Neuron (in vitro differentiated cells): ENCODE data around the gene SST.
"Not testable (repeated sequence)": the region's sequence is repeated elsewhere in the genome, so short reads cannot be mapped to it uniquely, and the experiment has no call there.

Experiments used
- H2AFZ ChIP-seq: one replicate; pipeline ENCODE4 v1.6.1; 2013; ENCODE audit warnings: low read depth, mild to moderate bottlenecking, inconsistent platforms, low read length, moderate library complexity
- H3K27me3 ChIP-seq: one replicate; pipeline ENCODE4 v1.6.1; 2013; ENCODE audit warnings: low read length; ENCODE audit not compliant: insufficient read depth
- H3K36me3 ChIP-seq: one replicate; pipeline ENCODE4 v1.6.1; 2013; ENCODE audit warnings: low read length; ENCODE audit not compliant: insufficient read depth
- H3K4me1 ChIP-seq: one replicate; pipeline ENCODE4 v1.6.1; 2013; ENCODE audit warnings: low read length; ENCODE audit not compliant: insufficient read depth
- H3K4me3 ChIP-seq: 2 replicates; pipeline ENCODE4 v1.5.1; 2013; ENCODE audit warnings: mild to moderate bottlenecking, low read length, moderate library complexity
- H3K9me3 ChIP-seq: one replicate; pipeline ENCODE4 v1.6.1; 2013; ENCODE audit warnings: low read length

SST gene

DNA sequence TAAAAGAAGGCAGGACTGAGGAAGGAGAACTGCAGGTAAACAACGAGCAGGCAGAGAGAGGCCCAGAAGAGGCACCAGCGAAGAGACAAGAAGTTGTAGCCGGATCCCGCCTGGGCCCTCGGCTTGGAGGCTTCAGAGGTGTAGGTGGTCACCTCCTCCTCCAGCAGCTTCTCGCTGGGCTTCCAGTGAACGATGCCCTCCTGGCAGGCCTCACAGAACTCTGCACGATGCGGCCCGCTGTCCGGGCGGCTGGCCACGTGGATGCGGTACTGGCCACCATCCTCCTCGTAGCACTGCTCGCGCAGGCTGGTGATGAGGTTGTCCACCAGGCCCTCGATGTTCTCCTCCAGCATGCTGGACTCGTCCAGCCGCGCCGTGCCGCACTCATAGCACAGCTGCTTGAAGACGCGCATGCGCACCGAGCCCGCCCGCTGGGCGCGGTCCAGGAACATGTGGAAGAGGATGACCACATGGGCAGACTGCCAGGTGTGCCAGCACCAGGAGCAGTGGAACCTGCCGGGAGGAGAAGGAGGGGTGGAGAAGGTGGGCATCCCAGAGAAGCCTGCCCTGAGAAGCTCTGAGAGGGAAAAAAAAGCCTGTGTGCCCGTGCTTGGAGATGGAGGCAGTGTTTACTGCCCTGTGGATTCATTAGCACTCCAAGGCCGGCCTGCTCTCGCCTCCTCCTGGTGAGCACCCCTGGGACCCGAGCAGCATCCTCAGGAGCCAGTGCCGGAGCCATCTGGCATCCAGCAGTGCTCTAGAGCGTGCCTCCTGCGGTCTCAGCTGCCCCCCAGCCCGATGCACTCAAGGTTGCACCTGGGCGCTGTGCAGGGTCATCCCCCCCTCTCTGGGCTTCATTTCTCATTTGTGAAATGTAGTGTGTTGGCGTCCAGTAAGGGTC lies 28.6 kb upstream of the SST start:
- no peaks in the 10 kb centered on the region for H3K36me3 ChIP-seq
- H3K4me1 ChIP-seq: no peaks in the 10 kb centered on the region
- no peaks in the 10 kb centered on the region for H3K9me3 ChIP-seq
- no peak overlapping the region for H2AFZ ChIP-seq
- no peaks in the 10 kb centered on the region for H3K27me3 ChIP-seq
- no peak overlapping the region for H3K4me3 ChIP-seq

DNA sequence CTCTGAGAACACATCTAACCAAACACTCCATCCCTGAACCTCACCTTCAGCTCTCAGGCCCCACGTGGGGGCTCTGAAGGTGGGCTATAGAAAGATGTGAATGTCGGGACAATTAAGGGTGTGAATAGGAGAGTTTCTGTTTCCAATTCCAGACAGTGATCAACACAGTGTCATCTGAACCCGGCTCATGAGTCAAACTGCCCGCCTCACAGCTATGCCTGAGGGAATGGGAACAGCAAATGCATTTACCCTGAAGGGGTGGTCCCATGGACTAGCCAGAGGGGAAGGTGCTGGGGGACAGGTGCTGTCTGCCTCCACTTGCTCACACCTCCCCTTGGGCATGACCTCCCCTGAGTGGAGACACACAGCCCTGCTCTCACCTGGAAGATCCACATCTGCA lies 25.8 kb upstream of the SST start:
- Histone ChIP-seq H3K27me3 (no peaks in the 10 kb centered on the region), H3K36me3 (no peaks in the 10 kb centered on the region), H3K4me3 (no peak overlapping the region), H3K9me3 (no peaks in the 10 kb centered on the region), H3K4me1 (no peaks in the 10 kb centered on the region), H2AFZ (no peak overlapping the region)

DNA sequence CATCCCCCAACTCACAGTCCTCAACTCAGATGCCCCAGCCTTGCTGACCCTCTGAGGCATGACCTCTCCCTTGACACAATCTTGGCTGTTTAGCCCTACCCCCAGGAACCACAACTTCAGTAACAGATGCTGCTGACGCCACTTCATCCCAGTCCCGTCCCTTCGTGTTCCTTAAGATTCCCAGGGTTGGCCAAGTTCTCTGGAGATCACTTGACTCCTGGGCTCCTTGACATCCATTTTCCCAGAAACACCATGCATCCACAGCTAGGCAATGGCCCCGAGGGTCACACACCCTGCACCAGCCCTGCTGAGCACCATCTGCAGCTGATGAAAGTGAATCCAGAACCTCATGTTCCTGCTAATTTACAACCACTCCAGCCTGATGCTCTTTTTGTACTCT lies 25.3 kb upstream of the SST start:
- no peaks in the 10 kb centered on the region for H3K27me3 ChIP-seq
- H2AFZ ChIP-seq: no peak overlapping the region
- H3K4me3 ChIP-seq: no peak overlapping the region
- H3K4me1 ChIP-seq: no peaks in the 10 kb centered on the region
- H3K9me3 ChIP-seq: no peaks in the 10 kb centered on the region
- no peaks in the 10 kb centered on the region for H3K36me3 ChIP-seq

DNA sequence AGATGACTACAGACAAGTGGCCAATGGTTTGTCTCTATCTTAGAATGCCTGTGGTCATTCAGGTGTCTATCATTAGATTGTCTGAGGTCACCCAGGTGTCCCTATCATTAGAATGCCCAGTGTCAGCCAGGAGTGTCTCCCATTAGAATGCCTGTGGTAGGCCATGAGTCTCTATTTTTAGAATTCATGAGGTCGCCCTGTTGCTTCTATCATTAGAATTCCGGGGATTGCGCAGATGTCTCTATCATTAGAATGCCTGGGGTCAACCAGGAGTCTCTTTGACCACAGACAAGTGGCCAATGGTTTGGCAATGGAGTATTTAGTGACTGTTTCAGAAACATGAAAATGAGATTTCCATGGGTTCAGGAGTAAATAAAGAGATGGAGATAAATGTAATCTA lies 24.6 kb upstream of the SST start:
- H2AFZ ChIP-seq: no peak overlapping the region
- no peaks in the 10 kb centered on the region for H3K9me3 ChIP-seq
- H3K36me3 ChIP-seq: no peaks in the 10 kb centered on the region
- no peaks in the 10 kb centered on the region for H3K27me3 ChIP-seq
- H3K4me3 ChIP-seq: no peak overlapping the region
- H3K4me1 ChIP-seq: no peaks in the 10 kb centered on the region

DNA sequence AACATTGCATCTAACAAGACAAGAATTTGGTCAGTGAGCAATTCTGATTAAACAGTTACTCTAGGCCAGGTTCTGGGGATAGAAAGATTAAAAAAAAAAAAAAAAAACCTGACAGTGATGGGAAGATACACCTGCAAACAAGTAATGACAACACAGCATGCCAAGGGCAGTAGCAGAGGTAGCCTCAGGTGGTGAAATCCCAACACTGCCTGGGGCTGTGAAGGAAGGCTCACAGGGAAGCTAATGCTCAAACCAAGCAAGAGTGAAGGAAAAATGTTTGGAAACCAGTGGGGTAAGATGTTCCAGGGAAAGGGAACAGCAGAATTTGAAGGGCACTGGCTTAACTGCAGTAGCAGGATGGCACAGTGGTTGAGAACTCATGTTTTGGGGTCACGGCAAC lies 23.2 kb upstream of the SST start:
- no peak overlapping the region for H3K4me3 ChIP-seq
- no peaks in the 10 kb centered on the region for H3K4me1 ChIP-seq
- H3K27me3 ChIP-seq: no peaks in the 10 kb centered on the region
- H2AFZ ChIP-seq: no peak overlapping the region
- H3K36me3 ChIP-seq: no peaks in the 10 kb centered on the region
- no peaks in the 10 kb centered on the region for H3K9me3 ChIP-seq

- H3K9me3 ChIP-seq: no peaks in the 10 kb centered on the region
- no peaks in the 10 kb centered on the region for H3K4me1 ChIP-seq
- no peak overlapping the region for H3K4me3 ChIP-seq
- H3K27me3 ChIP-seq: no peaks in the 10 kb centered on the region
- no peaks in the 10 kb centered on the region for H3K36me3 ChIP-seq
- H2AFZ ChIP-seq: no peak overlapping the region
These were observed 19.8 kb upstream of the SST start for GRCh38 chr3:187689984-187690383.

DNA sequence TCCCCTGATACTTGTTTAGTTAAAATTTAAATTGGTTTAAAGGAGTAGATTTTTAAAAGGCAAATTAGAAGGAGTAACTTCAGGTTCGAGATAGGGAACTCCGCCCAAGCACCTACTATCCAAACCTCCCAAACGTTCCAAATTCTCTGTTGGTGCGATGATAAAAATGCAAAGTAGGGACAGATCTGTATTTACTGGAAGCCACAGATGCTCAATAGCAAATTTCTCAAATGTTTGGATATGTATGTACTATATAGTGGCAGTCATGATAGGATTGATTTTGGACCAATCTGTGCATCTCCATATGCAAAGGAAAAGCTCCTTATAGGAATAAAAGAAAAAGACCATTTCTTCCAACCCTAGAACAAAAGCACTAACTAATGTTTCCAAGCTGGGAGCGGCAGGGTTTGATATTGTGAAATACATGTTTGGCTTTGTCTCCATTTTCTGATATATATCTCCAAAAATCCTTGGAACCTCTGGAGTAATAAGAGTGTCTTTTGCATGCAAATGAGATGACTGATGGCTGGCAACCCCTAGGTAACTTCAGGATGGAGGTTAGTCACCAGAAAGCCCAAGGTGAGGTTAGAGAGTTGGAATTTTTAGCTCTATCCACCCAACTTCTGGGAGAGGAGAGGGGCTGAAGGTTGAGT lies 16.6 kb upstream of the SST start:
- no peaks in the 10 kb centered on the region for H3K9me3 ChIP-seq
- H3K36me3 ChIP-seq: no peaks in the 10 kb centered on the region
- H3K27me3 ChIP-seq: no peaks in the 10 kb centered on the region
- no peaks in the 10 kb centered on the region for H3K4me1 ChIP-seq
- no peak overlapping the region for H3K4me3 ChIP-seq
- no peak overlapping the region for H2AFZ ChIP-seq

GRCh38 chr3:187685948-187686347 lies 15.8 kb upstream of the SST start:
- H3K9me3 ChIP-seq: no peaks in the 10 kb centered on the region
- no peaks in the 10 kb centered on the region for H3K27me3 ChIP-seq
- no peak overlapping the region for H2AFZ ChIP-seq
- H3K4me1 ChIP-seq: no peaks in the 10 kb centered on the region
- H3K36me3 ChIP-seq: no peaks in the 10 kb centered on the region
- no peak overlapping the region for H3K4me3 ChIP-seq

- Histone ChIP-seq H2AFZ (no peak overlapping the region), H3K9me3 (no peaks in the 10 kb centered on the region), H3K4me1 (no peaks in the 10 kb centered on the region), H3K4me3 (no peak overlapping the region), H3K36me3 (no peaks in the 10 kb centered on the region), H3K27me3 (no peaks in the 10 kb centered on the region)
These were observed 14.7 kb upstream of the SST start for GRCh38 chr3:187684880-187685279.

- Histone ChIP-seq H3K4me1 (no peaks in the 10 kb centered on the region), H3K27me3 (no peaks in the 10 kb centered on the region), H2AFZ (no peak overlapping the region), H3K4me3 (no peak overlapping the region), H3K9me3 (no peaks in the 10 kb centered on the region), H3K36me3 (no peaks in the 10 kb centered on the region)
These were observed 14.2 kb upstream of the SST start for GRCh38 chr3:187684444-187684843.

- H3K4me1 ChIP-seq, H3K4me3 ChIP-seq, H2AFZ ChIP-seq, H3K27me3 ChIP-seq, H3K9me3 ChIP-seq, H3K36me3 ChIP-seq: not testable (repeated sequence)
These were observed 11.6 kb upstream of the SST start for GRCh38 chr3:187681756-187682155.

GRCh38 chr3:187679638-187680396 lies 9.6 kb upstream of the SST start:
- Histone ChIP-seq H3K9me3 (no peaks in the 10 kb centered on the region), H2AFZ (no peak overlapping the region), H3K36me3 (no peaks in the 10 kb centered on the region), H3K4me1 (no peaks in the 10 kb centered on the region), H3K27me3 (peaks cover 6% of the 10 kb centered on the region), H3K4me3 (no peak overlapping the region)

DNA sequence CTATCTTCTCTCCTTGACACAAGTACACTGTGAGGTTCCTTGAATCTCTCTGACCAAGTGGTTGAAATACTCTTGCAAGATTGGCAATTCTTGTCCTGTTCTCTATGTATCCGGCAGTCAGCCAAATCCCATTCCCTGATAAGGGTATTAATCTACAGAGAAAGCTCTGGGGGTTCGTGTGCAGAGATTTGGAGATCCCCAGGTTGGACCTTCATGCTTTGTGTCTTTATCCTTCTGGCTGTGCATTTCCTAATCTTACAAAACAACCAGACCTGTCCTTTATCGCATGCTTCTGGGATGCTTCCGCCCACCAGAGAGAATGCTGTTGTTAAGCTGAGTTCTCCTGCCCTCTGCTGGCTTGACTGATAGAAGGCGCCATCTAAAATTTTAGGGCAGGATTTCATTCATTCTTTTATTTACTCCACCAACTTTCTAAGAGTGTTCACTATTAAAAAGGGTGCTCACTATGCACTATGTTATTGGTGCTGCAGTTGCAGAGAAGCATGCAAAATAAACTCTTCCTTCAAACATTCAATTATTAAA lies 8.6 kb upstream of the SST start:
- Histone ChIP-seq H2AFZ (no peak overlapping the region), H3K36me3 (no peaks in the 10 kb centered on the region), H3K9me3 (no peaks in the 10 kb centered on the region), H3K4me3 (no peak overlapping the region), H3K27me3 (peaks cover 8% of the 10 kb centered on the region), H3K4me1 (no peaks in the 10 kb centered on the region)
